ENCODE data around the gene CC2D2A.

The CC2D2A gene

GRCh38 chr4:15521442-15522039 lies 51.9 kb downstream of the CC2D2A start:
- DNase-seq: no peak

- DNase-seq: no peak
These were observed 55.4 kb downstream of the CC2D2A start for GRCh38 chr4:15525080-15525479.

- DNase-seq: no peak
These were observed 57.4 kb downstream of the CC2D2A start for GRCh38 chr4:15526924-15527592.

- DNase-seq: no peak
These were observed 62.1 kb downstream of the CC2D2A start for GRCh38 chr4:15531792-15532191.

- DNase-seq: no peak
These were observed 64.1 kb downstream of the CC2D2A start for GRCh38 chr4:15533817-15534216.

- DNase-seq: no peak
These were observed 65.9 kb downstream of the CC2D2A start for GRCh38 chr4:15535599-15535998.

GRCh38 chr4:15536552-15537499 lies 67.1 kb downstream of the CC2D2A start:
- no peak for DNase-seq

- no peak for DNase-seq
These were observed 72.3 kb downstream of the CC2D2A start for GRCh38 chr4:15541941-15542340.

- no peak for DNase-seq
These were observed 73.1 kb downstream of the CC2D2A start for GRCh38 chr4:15542760-15543159.

GRCh38 chr4:15543537-15544247 lies 74.0 kb downstream of the CC2D2A start:
- no peak for DNase-seq

GRCh38 chr4:15544248-15544729 lies 74.6 kb downstream of the CC2D2A start:
- no peak for DNase-seq

- DNase-seq: no peak
These were observed 75.7 kb downstream of the CC2D2A start for GRCh38 chr4:15545371-15545770.

GRCh38 chr4:15547392-15547791 lies 77.7 kb downstream of the CC2D2A start:
- DNase-seq: no peak

GRCh38 chr4:15550491-15550890 lies 80.8 kb downstream of the CC2D2A start:
- no peak for DNase-seq

- no peak for DNase-seq
These were observed 82.2 kb downstream of the CC2D2A start for GRCh38 chr4:15551740-15552446.

GRCh38 chr4:15552557-15553362 lies 83.1 kb downstream of the CC2D2A start:
- no peak for DNase-seq

GRCh38 chr4:15556511-15557092 lies 86.9 kb downstream of the CC2D2A start:
- DNase-seq: no peak

GRCh38 chr4:15557786-15558550 lies 88.3 kb downstream of the CC2D2A start:
- no peak for DNase-seq

GRCh38 chr4:15558561-15558960 lies 88.9 kb downstream of the CC2D2A start:
- DNase-seq: no peak

GRCh38 chr4:15562114-15562513 lies 92.4 kb downstream of the CC2D2A start:
- no peak for DNase-seq
